ENCODE measurements around the gene BEND4.

BEND4 gene

GRCh38 chr4:42119886-42120285, 32.6 kb downstream of the BEND4 start:
- Histone ChIP-seq H3K9me3 (ENCODE audit: control insufficient read depth, low read length) (no peaks in the 10 kb centered on the region), H3K36me3 (ENCODE audit: control insufficient read depth, insufficient read depth, low read length) (no peaks in the 10 kb centered on the region), H3K27me3 (ENCODE audit: control insufficient read depth, insufficient read depth, low read length) (no peaks in the 10 kb centered on the region), H3K4me2 (ENCODE audit: low read length) (no peak overlapping the region), H3K79me2 (no peaks in the 10 kb centered on the region), H3K4me1 (no peaks in the 10 kb centered on the region), H3K27ac (no peak overlapping the region), H3K9ac (no peak overlapping the region), H2AFZ (no peak overlapping the region), H3K4me3 (ENCODE audit: low read depth, low read length) (no peak overlapping the region)
- no peak for TF ChIP-seq CTCF (IDR thresholded peaks at IDR 0.05)

- Histone ChIP-seq H3K9me3 (ENCODE audit: control insufficient read depth, low read length) (no peaks in the 10 kb centered on the region), H3K9ac (no peak overlapping the region), H2AFZ (no peak overlapping the region), H3K27ac (no peak overlapping the region), H3K4me2 (ENCODE audit: low read length) (no peak overlapping the region), H3K36me3 (ENCODE audit: control insufficient read depth, insufficient read depth, low read length) (no peaks in the 10 kb centered on the region), H3K79me2 (no peaks in the 10 kb centered on the region), H3K4me1 (no peaks in the 10 kb centered on the region), H3K4me3 (ENCODE audit: low read depth, low read length) (no peak overlapping the region), H3K27me3 (ENCODE audit: control insufficient read depth, insufficient read depth, low read length) (no peaks in the 10 kb centered on the region)
- no peak for TF ChIP-seq CTCF (IDR thresholded peaks at IDR 0.05)
These were observed 39.6 kb downstream of the BEND4 start for GRCh38 chr4:42112846-42113245.

GRCh38 chr4:42104521-42104920, 47.9 kb downstream of the BEND4 start:
- H3K36me3 ChIP-seq (ENCODE audit: control insufficient read depth, insufficient read depth, low read length), result no peaks in the 10 kb centered on the region
- no peaks in the 10 kb centered on the region for H3K4me1 ChIP-seq
- no peak overlapping the region for H3K4me2 ChIP-seq (ENCODE audit: low read length)
- no peak overlapping the region for H3K27ac ChIP-seq
- no peak overlapping the region for H2AFZ ChIP-seq
- no peaks in the 10 kb centered on the region for H3K79me2 ChIP-seq
- H3K4me3 ChIP-seq (ENCODE audit: low read depth, low read length), result no peak overlapping the region
- no peak overlapping the region for H3K9ac ChIP-seq
- no peaks in the 10 kb centered on the region for H3K9me3 ChIP-seq (ENCODE audit: control insufficient read depth, low read length)
- TF ChIP-seq CTCF (IDR thresholded peaks at IDR 0.05), result no peak
- H3K27me3 ChIP-seq (ENCODE audit: control insufficient read depth, insufficient read depth, low read length), result no peaks in the 10 kb centered on the region

- Histone ChIP-seq H3K4me2 (ENCODE audit: low read length) (no peak overlapping the region), H3K79me2 (no peaks in the 10 kb centered on the region), H2AFZ (no peak overlapping the region), H3K27me3 (ENCODE audit: control insufficient read depth, insufficient read depth, low read length) (no peaks in the 10 kb centered on the region), H3K9me3 (ENCODE audit: control insufficient read depth, low read length) (no peaks in the 10 kb centered on the region), H3K4me1 (no peaks in the 10 kb centered on the region), H3K36me3 (ENCODE audit: control insufficient read depth, insufficient read depth, low read length) (no peaks in the 10 kb centered on the region), H3K4me3 (ENCODE audit: low read depth, low read length) (no peak overlapping the region), H3K9ac (no peak overlapping the region), H3K27ac (no peak overlapping the region)
- TF ChIP-seq CTCF (IDR thresholded peaks at IDR 0.05), result no peak
These were observed 50.9 kb downstream of the BEND4 start for GRCh38 chr4:42101446-42101975.

GRCh38 chr4:42088386-42088785, 64.1 kb downstream of the BEND4 start:
- no peak overlapping the region for H3K4me3 ChIP-seq (ENCODE audit: low read depth, low read length)
- H3K4me2 ChIP-seq (ENCODE audit: low read length), result no peak overlapping the region
- H2AFZ ChIP-seq, result no peak overlapping the region
- no peaks in the 10 kb centered on the region for H3K36me3 ChIP-seq (ENCODE audit: control insufficient read depth, insufficient read depth, low read length)
- no peaks in the 10 kb centered on the region for H3K27me3 ChIP-seq (ENCODE audit: control insufficient read depth, insufficient read depth, low read length)
- no peak overlapping the region for H3K27ac ChIP-seq
- no peaks in the 10 kb centered on the region for H3K9me3 ChIP-seq (ENCODE audit: control insufficient read depth, low read length)
- TF ChIP-seq CTCF (IDR thresholded peaks at IDR 0.05), result no peak
- no peak overlapping the region for H3K9ac ChIP-seq
- no peaks in the 10 kb centered on the region for H3K79me2 ChIP-seq
- H3K4me1 ChIP-seq, result no peaks in the 10 kb centered on the region
